Midbrain (tissue), 1 donor: ENCODE data around the gene KLK1.
"Not testable (repeated sequence)": the region's sequence is repeated elsewhere in the genome, so short reads cannot be mapped to it uniquely, and the experiment has no call there.

Experiments
- DNase-seq: peaks from one replicate; lab custom pipeline; 2025; lab: John Stamatoyannopoulos, UW

The KLK1 gene

DNA sequence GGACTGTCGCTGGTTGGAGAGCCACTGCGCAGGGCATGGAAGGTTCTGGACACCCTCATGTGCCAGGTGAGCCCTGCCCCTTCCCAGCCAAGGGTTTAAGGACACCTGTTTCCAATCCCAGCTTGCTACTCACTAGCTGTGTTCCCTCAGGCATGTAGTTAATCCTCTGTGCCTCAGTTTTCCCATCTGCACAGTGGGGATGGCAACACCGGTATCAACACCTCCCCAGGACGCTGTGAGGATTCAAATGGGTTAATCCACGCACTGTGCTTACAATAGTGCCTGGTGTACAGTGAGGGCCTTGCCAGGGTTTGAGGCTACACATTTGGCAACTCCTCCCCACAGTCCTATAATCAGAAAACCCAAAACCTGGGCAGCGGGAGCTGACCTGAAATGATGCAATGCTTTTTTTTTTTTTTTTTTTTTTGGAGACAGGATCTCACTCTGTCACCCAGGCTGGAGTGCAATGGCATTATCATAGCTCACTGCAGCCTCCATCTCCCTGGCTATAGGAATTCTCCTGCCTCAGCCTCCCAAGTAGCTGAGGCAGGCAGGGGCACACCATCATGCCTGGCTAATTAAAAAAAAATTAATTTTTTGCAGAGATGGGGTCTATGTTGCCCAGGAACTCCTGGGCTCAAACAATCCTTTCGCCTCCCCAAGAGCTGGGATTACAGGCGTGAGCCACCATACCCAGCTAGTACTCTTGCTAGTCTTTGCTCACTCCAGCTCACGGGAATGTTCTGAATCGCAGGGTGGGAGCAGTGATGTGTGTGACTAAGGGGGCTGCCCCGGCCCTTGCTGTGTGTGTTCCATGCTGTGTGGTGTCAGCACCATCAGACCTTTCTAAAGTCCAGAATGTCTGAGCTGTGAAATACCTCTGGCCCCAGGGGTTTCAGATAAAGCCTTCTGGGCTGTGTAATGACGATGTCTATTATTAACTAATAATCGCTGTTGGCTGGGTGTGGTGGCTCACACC lies 31.0 kb downstream of the KLK1 start:
- DNase-seq, result no peak

GRCh38 chr19:50791594-50792271 lies 31.9 kb downstream of the KLK1 start:
- no peak for DNase-seq

GRCh38 chr19:50790922-50791467 lies 32.6 kb downstream of the KLK1 start:
- no peak for DNase-seq

GRCh38 chr19:50790396-50790795 lies 33.2 kb downstream of the KLK1 start, which contains the start of gene ACP4:
ACP4 (plus strand) TSS chr19:50790415; CDS start chr19:50790415, 0 bp downstream.
- no peak for DNase-seq

- DNase-seq, result no peak
Observed at GRCh38 chr19:50785329-50785728, 38.3 kb downstream of the KLK1 start.

DNA sequence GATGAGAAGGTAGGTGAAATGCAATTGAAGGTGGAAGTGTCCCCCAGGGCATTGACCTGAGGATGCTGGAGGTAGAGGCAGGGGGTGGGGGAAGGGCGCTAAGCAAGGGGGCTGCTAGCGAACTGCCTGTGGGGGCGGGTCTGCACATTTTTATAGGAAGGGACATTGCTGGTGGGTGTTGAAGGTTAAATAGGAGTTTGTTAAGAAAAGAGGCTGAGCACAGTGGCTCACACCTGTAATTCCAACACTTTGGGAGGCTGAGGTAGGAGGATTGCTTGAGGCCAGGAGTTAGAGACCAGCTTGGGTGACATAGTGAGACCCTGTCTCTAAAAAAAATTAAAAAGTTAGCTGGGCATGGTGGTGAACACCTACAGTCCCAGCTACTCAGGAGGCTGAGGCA lies 38.9 kb downstream of the KLK1 start:
- no peak for DNase-seq

- DNase-seq, result not testable (repeated sequence)
Observed at GRCh38 chr19:50783848-50784152, 39.8 kb downstream of the KLK1 start.

- DNase-seq, result no peak
Observed at GRCh38 chr19:50780753-50781435, 42.7 kb downstream of the KLK1 start.

GRCh38 chr19:50779504-50780457 lies 43.8 kb downstream of the KLK1 start:
- no peak for DNase-seq

- no peak for DNase-seq
Observed at GRCh38 chr19:50778906-50779430, 44.6 kb downstream of the KLK1 start.

- no peak for DNase-seq
Observed at GRCh38 chr19:50777830-50778303, 45.7 kb downstream of the KLK1 start.

DNA sequence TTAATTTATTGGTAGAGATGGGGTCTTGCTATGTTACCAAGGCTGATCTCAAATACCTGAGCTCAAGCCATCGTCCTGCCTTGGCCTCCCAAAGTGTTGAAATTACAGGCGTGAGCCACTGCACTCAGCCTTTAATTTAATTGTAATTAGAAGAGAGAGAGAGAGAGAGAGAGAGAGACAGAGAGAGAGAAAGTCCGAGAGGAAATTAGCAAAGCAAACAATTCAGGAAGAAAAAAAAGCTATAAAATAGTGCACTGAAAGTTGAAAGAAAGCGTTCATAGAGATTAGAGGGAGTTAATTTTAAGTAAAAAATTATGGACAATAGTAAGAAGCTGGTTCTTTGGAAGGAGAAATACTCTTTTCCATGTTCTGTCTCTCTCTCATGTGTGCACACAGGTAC lies 46.3 kb downstream of the KLK1 start:
- DNase-seq, result no peak

DNA sequence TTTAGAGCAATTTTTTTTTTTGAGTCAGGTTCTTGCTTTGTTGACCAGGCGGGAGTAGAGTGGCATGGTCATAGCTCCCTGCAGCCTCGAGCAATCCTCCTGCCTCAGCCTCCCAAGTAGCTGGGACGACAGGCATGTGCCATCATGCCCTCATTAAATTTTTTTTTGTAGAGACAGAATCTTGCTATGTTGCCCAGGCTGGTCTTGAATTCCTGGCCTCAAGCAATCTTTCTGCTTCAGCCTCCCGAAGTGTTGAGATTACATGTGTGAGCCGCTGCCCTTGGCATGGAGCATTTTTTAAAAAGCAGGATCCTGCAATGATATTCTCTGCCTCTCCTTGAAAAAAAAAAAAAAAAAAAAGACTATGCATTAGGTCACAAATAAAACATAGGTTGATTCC lies 47.5 kb downstream of the KLK1 start:
- DNase-seq, result no peak

DNA sequence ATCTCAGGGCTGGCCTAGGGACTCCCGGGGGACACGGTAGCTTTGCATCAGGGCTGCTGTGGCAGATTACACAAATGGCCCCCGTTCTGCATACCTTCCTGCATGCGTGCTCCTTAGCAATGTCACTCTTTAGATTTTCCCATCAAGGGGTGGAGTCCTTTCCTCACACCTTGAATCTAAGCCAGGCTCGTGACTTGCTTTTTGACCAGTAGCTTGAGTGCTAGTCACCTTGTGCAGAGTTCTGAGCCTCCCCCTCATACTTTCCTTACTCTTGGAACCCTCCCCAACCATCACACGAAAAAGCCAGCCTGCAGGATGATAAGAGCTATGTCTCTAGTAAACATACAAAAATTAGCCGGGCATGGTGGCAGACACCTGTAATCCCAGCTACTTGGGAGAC lies 50.1 kb downstream of the KLK1 start:
- DNase-seq, result not testable (repeated sequence)

- DNase-seq, result not testable (repeated sequence)
Observed at GRCh38 chr19:50772912-50773311, 50.7 kb downstream of the KLK1 start.

- no peak for DNase-seq
Observed at GRCh38 chr19:50772476-50772875, 51.1 kb downstream of the KLK1 start.

- DNase-seq, result no peak
Observed at GRCh38 chr19:50770888-50771287, 52.7 kb downstream of the KLK1 start.

- not testable (repeated sequence) for DNase-seq
Observed at GRCh38 chr19:50770164-50770563, 53.4 kb downstream of the KLK1 start, which contains the start of gene GPR32. GPR32 (plus strand) TSS chr19:50770464; CDS start chr19:50770601, 137 bp downstream.
